WTC11 (cell line): ENCODE data around the gene RAB10. TPM values are rescaled to one million over a fixed set of nuclear protein-coding genes. Genes with fewer than 3 reads are reported as not detected.
A peak's percentile ranks its signal among the peaks of the same experiment; 100 is the strongest.
"Not testable (repeated sequence)": the region's sequence is repeated elsewhere in the genome, so short reads cannot be mapped to it uniquely, and the experiment has no call there.

Source experiments
- ATAC-seq: fragments of 200-7000 bp; cut with Tn5 transposase; 2 replicates; pipeline ENCODE4 v1.10.0; 2021; ENCODE audit warnings: mild to moderate bottlenecking, moderate library complexity
- CTCF ChIA-PET: fragments of 300-600 bp; sonication (Branson Sonifier 250); formaldehyde crosslinking; loops from one replicate; lab custom pipeline; 2021; ENCODE audit warnings: antibody characterized with exemption; lab: Charles Lee
- POLR2A ChIA-PET: fragments of 350-600 bp; sonication (Branson Sonifier 250); formaldehyde crosslinking; loops from one replicate; lab custom pipeline; 2021; ENCODE audit warnings: antibody characterized with exemption; lab: Charles Lee
- DNase-seq: peaks from one replicate; pipeline ENCODE4 v3.0.0; 2021; ENCODE audit warnings: low spot score
- H3K27ac Mint-ChIP-seq: 2 replicates; pipeline ENCODE4 v1.8.0; 2021; ENCODE audit warnings: mixed read lengths
- H3K27me3 Mint-ChIP-seq: 2 replicates; pipeline ENCODE4 v1.8.0; 2021; ENCODE audit warnings: low read depth, mild to moderate bottlenecking, moderate library complexity, mixed read lengths
- H3K36me3 Mint-ChIP-seq: 2 replicates; pipeline ENCODE4 v1.8.0; 2021; ENCODE audit warnings: mixed read lengths
- H3K4me1 Mint-ChIP-seq: 2 replicates; pipeline ENCODE4 v1.8.0; 2022; ENCODE audit warnings: mixed read lengths
- H3K4me3 Mint-ChIP-seq: 2 replicates; pipeline ENCODE4 v1.8.0; 2021; ENCODE audit warnings: mild to moderate bottlenecking, moderate library complexity, mixed read lengths
- H3K9me3 Mint-ChIP-seq: 2 replicates; pipeline ENCODE4 v1.8.0; 2021; ENCODE audit warnings: mixed read lengths
- ATF1 ChIP-seq: sonication (generic); formaldehyde crosslinking; IDR thresholded peaks from 2 replicates; pipeline ENCODE4 v1.8.1; 2023; ENCODE audit warnings: mild to moderate bottlenecking, moderate library complexity, missing genetic modification reagents
- ESRRA ChIP-seq: sonication (generic); formaldehyde crosslinking; IDR thresholded peaks from 2 replicates; pipeline ENCODE4 v1.8.1; 2022; ENCODE audit warnings: mild to moderate bottlenecking, missing genetic modification reagents, borderline replicate concordance
- FOXP1 ChIP-seq: sonication (generic); formaldehyde crosslinking; IDR thresholded peaks from 2 replicates; pipeline ENCODE4 v1.8.0; 2022; ENCODE audit warnings: missing genetic modification reagents, mild to moderate bottlenecking, moderate library complexity, borderline replicate concordance
- GABPB1 ChIP-seq: sonication (generic); formaldehyde crosslinking; IDR thresholded peaks from 2 replicates; pipeline ENCODE4 v1.8.1; 2023; ENCODE audit warnings: mild to moderate bottlenecking, missing genetic modification reagents
- JUN ChIP-seq: sonication (generic); formaldehyde crosslinking; IDR thresholded peaks from 2 replicates; pipeline ENCODE4 v1.8.0; 2023; ENCODE audit warnings: mild to moderate bottlenecking, missing genetic modification reagents
- NR2C2 ChIP-seq: sonication (generic); formaldehyde crosslinking; IDR thresholded peaks from 2 replicates; pipeline ENCODE4 v1.8.0; 2022; ENCODE audit warnings: mild to moderate bottlenecking, missing genetic modification reagents
- TEAD4 ChIP-seq: sonication (generic); formaldehyde crosslinking; IDR thresholded peaks from 2 replicates; pipeline ENCODE4 v1.8.0; 2022; ENCODE audit warnings: mild to moderate bottlenecking, missing genetic modification reagents
- ZNF263 ChIP-seq: sonication (generic); formaldehyde crosslinking; IDR thresholded peaks from 2 replicates; pipeline ENCODE4 v1.8.1; 2022; ENCODE audit warnings: low read depth, mild to moderate bottlenecking, moderate library complexity, missing genetic modification reagents
- ZNF317 ChIP-seq: sonication (generic); formaldehyde crosslinking; IDR thresholded peaks from 2 replicates; pipeline ENCODE4 v1.8.1; 2023; ENCODE audit warnings: low read depth, mild to moderate bottlenecking, moderate library complexity, missing genetic modification reagents, borderline replicate concordance
- ZNF416 ChIP-seq: fragments of 250-450 bp; sonication (Bioruptor Pico); IDR thresholded peaks from 2 replicates; pipeline ENCODE4 v1.9.0; 2021; ENCODE audit warnings: mild to moderate bottlenecking, inconsistent platforms
- total RNA-seq: library from RNA; stranded (reverse); gene quantifications from 3 replicates; pipeline ENCODE4 v1.2.3, GENCODE V29; 2021
- TF ChIP-seq, protein P1 (sequence below): sonication (generic); formaldehyde crosslinking; IDR thresholded peaks from 2 replicates; pipeline ENCODE4 v1.8.0; 2023; ENCODE audit warnings: mild to moderate bottlenecking, missing genetic modification reagents
- TF ChIP-seq, protein P2 (sequence below): sonication (generic); formaldehyde crosslinking; IDR thresholded peaks from 2 replicates; pipeline ENCODE4 v1.8.0; 2022; ENCODE audit warnings: mild to moderate bottlenecking, missing genetic modification reagents
- TF ChIP-seq, protein P3 (sequence below): sonication (generic); formaldehyde crosslinking; IDR thresholded peaks from 2 replicates; pipeline ENCODE4 v1.8.1; 2023; ENCODE audit warnings: mild to moderate bottlenecking, moderate library complexity, missing genetic modification reagents
- TF ChIP-seq, protein P4 (sequence below): sonication (generic); formaldehyde crosslinking; IDR thresholded peaks from 2 replicates; pipeline ENCODE4 v1.8.1; 2023; ENCODE audit warnings: mild to moderate bottlenecking, missing genetic modification reagents
- TF ChIP-seq, protein P5 (sequence below): sonication (generic); formaldehyde crosslinking; IDR thresholded peaks from 2 replicates; pipeline ENCODE4 v1.8.1; 2022; ENCODE audit warnings: mild to moderate bottlenecking, moderate library complexity, missing genetic modification reagents
- TF ChIP-seq, protein P6 (sequence below): sonication (generic); formaldehyde crosslinking; IDR thresholded peaks from 2 replicates; pipeline ENCODE4 v1.8.0; 2022; ENCODE audit warnings: missing genetic modification reagents

The RAB10 gene
- total RNA-seq, 1 experiment from 2014 or later: 127 TPM

DNA sequence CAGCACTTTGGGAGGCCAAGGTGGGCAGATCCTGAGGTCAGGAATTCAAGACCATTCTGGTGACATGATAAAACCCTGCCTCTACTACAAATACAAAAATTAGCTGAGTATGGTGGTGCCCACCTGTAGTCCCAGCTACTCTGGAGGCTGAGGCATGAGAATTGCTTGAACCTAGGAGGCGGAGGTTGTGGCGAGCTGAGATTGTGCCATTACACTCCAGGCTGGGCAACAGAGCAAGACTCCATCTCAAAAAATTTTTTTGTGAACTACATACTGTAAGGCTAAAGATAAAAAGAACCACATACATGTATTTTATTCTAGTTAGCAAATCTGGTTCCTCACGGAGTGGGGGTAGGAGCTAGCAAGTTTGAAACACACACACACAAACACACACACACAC is 45.1 kb downstream of the RAB10 start (continued):
- TF ChIP-seq, protein P1, sequence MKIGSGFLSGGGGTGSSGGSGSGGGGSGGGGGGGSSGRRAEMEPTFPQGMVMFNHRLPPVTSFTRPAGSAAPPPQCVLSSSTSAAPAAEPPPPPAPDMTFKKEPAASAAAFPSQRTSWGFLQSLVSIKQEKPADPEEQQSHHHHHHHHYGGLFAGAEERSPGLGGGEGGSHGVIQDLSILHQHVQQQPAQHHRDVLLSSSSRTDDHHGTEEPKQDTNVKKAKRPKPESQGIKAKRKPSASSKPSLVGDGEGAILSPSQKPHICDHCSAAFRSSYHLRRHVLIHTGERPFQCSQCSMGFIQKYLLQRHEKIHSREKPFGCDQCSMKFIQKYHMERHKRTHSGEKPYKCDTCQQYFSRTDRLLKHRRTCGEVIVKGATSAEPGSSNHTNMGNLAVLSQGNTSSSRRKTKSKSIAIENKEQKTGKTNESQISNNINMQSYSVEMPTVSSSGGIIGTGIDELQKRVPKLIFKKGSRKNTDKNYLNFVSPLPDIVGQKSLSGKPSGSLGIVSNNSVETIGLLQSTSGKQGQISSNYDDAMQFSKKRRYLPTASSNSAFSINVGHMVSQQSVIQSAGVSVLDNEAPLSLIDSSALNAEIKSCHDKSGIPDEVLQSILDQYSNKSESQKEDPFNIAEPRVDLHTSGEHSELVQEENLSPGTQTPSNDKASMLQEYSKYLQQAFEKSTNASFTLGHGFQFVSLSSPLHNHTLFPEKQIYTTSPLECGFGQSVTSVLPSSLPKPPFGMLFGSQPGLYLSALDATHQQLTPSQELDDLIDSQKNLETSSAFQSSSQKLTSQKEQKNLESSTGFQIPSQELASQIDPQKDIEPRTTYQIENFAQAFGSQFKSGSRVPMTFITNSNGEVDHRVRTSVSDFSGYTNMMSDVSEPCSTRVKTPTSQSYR (CRISPR knock-in tag): no peak
- TF ChIP-seq ZNF317 (CRISPR knock-in tag) (no peak), ZNF416 (CRISPR knock-in tag) (no peak)

DNA sequence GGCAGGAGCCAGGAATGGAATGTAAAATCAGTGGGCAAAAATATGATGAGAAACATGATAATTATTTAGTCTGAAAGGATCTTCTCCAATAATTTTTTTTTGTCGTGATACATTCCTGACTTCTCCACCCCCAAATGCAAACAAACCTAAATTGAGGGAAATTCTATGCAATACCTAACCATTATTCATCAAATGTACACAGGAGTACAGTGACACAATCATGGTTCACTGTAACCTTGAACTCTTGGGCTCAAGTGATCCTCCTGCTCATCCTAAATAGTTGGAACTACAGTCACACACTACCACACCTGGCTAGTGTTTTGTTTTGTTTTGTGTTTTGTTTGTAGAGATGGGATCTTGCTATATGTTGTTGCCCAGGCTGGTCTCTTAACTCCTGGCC is 46.5 kb downstream of the RAB10 start:
- H3K27ac Mint-ChIP-seq: no peak overlapping the region
- no peak for ATAC-seq
- peaks cover 38% of the 10 kb centered on the region for H3K4me1 Mint-ChIP-seq
- no peak overlapping the region for H3K4me3 Mint-ChIP-seq
- peaks cover 32% of the 10 kb centered on the region for H3K9me3 Mint-ChIP-seq
- no peaks in the 10 kb centered on the region; the same call in 1 of the 2 replicates for H3K27me3 Mint-ChIP-seq
- ChIA-PET POLR2A (no interaction called here), CTCF (no interaction called here)
- peak; percentile 71 for TF ChIP-seq GABPB1
- TF ChIP-seq, protein P2, sequence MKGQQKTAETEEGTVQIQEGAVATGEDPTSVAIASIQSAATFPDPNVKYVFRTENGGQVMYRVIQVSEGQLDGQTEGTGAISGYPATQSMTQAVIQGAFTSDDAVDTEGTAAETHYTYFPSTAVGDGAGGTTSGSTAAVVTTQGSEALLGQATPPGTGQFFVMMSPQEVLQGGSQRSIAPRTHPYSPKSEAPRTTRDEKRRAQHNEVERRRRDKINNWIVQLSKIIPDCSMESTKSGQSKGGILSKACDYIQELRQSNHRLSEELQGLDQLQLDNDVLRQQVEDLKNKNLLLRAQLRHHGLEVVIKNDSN (CRISPR knock-in tag): no peak
- DNase-seq: no peak
- H3K36me3 Mint-ChIP-seq: peaks cover 40% of the 10 kb centered on the region

DNA sequence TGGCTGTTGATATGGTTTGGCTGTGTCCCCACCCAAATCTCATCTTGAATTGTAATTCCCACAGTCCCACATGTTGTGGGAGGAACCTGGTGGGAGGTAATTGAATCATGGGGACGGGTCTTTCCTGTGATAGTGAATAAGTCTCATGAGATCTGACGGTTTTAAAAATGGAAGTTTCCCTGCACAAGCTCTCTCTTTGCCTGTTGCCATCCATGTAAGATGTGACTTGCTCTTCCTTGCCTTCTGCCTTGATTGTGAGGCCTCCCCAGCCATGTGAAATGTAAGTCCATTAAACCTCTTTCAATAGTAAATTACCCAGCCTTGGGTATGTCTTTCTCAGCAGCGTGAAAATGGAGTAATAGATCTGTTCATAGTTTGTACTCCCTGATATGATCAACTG is 47.0 kb downstream of the RAB10 start:
- H3K4me3 Mint-ChIP-seq, DNase-seq, ATAC-seq, POLR2A ChIA-PET, CTCF ChIA-PET, H3K27ac Mint-ChIP-seq, H3K27me3 Mint-ChIP-seq: not testable (repeated sequence)
- peaks cover 42% of the 10 kb centered on the region for H3K36me3 Mint-ChIP-seq
- H3K9me3 Mint-ChIP-seq: peaks cover 32% of the 10 kb centered on the region
- peaks cover 35% of the 10 kb centered on the region for H3K4me1 Mint-ChIP-seq

DNA sequence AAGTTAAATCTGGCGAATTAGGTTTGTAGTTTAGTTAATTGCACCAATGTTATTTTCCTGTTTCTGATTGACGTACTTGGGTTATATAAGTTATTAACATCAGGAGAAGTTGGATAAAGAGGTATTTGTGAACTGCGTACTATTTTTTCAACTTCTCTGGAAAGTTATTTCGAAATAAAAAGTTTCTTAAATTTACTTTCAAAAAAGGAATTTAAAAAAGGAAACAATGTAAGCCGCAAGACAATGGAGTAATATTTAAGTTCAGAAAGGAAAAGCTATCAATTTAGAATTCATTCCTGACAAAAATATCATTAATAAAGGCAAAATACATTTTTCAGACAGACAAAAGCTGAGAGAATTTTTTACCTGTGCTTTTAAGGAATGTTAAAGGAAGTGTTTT is 47.7 kb downstream of the RAB10 start:
- Mint-ChIP-seq H3K27me3 (no peaks in the 10 kb centered on the region; the same call in 1 of the 2 replicates), H3K36me3 (peaks cover 42% of the 10 kb centered on the region), H3K9me3 (peaks cover 32% of the 10 kb centered on the region), H3K4me3 (no peak overlapping the region), H3K27ac (no peak overlapping the region), H3K4me1 (peaks cover 33% of the 10 kb centered on the region)
- POLR2A ChIA-PET: no interaction called here
- CTCF ChIA-PET: no interaction called here
- DNase-seq (no peak), ATAC-seq (no peak)
- TF ChIP-seq, protein P3, sequence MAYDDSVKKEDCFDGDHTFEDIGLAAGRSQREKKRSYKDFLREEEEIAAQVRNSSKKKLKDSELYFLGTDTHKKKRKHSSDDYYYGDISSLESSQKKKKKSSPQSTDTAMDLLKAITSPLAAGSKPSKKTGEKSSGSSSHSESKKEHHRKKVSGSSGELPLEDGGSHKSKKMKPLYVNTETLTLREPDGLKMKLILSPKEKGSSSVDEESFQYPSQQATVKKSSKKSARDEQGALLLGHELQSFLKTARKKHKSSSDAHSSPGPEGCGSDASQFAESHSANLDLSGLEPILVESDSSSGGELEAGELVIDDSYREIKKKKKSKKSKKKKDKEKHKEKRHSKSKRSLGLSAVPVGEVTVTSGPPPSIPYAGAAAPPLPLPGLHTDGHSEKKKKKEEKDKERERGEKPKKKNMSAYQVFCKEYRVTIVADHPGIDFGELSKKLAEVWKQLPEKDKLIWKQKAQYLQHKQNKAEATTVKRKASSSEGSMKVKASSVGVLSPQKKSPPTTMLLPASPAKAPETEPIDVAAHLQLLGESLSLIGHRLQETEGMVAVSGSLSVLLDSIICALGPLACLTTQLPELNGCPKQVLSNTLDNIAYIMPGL: no peak
- TF ChIP-seq ATF1 (CRISPR knock-in tag) (no peak), JUN (CRISPR knock-in tag) (no peak)
- TF ChIP-seq, protein P4, sequence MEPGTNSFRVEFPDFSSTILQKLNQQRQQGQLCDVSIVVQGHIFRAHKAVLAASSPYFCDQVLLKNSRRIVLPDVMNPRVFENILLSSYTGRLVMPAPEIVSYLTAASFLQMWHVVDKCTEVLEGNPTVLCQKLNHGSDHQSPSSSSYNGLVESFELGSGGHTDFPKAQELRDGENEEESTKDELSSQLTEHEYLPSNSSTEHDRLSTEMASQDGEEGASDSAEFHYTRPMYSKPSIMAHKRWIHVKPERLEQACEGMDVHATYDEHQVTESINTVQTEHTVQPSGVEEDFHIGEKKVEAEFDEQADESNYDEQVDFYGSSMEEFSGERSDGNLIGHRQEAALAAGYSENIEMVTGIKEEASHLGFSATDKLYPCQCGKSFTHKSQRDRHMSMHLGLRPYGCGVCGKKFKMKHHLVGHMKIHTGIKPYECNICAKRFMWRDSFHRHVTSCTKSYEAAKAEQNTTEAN (CRISPR knock-in tag): no peak

DNA sequence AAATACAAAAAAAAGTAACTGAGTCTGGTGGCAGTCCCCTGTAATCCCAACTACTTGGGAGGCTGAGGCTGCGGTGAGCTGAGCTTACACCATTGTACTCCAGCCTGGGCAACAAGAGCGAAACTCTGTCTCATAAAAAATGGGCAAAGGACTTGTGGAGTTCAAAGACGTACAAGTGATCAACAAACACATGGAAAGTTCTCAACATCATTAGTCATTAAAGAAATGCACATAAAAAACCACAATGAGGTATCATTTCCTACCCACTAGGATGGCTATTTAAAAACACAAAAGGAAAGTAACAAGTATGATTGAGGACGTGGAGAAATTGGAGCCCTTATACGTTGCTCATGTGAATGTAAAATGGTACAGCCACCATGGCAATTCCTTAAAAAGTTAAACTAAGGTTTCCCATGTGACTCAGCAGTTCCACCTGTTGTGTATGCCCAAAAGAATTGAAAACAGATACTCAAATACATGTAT is 52.3 kb downstream of the RAB10 start:
- H3K4me3 Mint-ChIP-seq: no peak overlapping the region
- POLR2A ChIA-PET: no interaction called here
- CTCF ChIA-PET: interaction anchor here (0.6 to 1.3 kb wide), 4 partner anchors 11 to 61 kb away, joined by 3 read pairs; no protein-coding TSS in a partner anchor
- peaks cover 11% of the 10 kb centered on the region for H3K36me3 Mint-ChIP-seq
- H3K27me3 Mint-ChIP-seq: no peaks in the 10 kb centered on the region
- H3K27ac Mint-ChIP-seq: peak overlapping the region; percentile 61
- ATAC-seq (no peak), DNase-seq (no peak)
- H3K4me1 Mint-ChIP-seq: peaks cover 57% of the 10 kb centered on the region
- H3K9me3 Mint-ChIP-seq: peaks cover 4% of the 10 kb centered on the region
- TF ChIP-seq FOXP1 (CRISPR knock-in tag) (no peak), TEAD4 (CRISPR knock-in tag) (no peak), ZNF263 (CRISPR knock-in tag) (no peak), ESRRA (CRISPR knock-in tag) (no peak), NR2C2 (no peak)
- TF ChIP-seq, protein P5, sequence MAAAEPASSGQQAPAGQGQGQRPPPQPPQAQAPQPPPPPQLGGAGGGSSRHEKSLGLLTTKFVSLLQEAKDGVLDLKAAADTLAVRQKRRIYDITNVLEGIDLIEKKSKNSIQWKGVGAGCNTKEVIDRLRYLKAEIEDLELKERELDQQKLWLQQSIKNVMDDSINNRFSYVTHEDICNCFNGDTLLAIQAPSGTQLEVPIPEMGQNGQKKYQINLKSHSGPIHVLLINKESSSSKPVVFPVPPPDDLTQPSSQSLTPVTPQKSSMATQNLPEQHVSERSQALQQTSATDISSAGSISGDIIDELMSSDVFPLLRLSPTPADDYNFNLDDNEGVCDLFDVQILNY: no peak
- TF ChIP-seq, protein P6, sequence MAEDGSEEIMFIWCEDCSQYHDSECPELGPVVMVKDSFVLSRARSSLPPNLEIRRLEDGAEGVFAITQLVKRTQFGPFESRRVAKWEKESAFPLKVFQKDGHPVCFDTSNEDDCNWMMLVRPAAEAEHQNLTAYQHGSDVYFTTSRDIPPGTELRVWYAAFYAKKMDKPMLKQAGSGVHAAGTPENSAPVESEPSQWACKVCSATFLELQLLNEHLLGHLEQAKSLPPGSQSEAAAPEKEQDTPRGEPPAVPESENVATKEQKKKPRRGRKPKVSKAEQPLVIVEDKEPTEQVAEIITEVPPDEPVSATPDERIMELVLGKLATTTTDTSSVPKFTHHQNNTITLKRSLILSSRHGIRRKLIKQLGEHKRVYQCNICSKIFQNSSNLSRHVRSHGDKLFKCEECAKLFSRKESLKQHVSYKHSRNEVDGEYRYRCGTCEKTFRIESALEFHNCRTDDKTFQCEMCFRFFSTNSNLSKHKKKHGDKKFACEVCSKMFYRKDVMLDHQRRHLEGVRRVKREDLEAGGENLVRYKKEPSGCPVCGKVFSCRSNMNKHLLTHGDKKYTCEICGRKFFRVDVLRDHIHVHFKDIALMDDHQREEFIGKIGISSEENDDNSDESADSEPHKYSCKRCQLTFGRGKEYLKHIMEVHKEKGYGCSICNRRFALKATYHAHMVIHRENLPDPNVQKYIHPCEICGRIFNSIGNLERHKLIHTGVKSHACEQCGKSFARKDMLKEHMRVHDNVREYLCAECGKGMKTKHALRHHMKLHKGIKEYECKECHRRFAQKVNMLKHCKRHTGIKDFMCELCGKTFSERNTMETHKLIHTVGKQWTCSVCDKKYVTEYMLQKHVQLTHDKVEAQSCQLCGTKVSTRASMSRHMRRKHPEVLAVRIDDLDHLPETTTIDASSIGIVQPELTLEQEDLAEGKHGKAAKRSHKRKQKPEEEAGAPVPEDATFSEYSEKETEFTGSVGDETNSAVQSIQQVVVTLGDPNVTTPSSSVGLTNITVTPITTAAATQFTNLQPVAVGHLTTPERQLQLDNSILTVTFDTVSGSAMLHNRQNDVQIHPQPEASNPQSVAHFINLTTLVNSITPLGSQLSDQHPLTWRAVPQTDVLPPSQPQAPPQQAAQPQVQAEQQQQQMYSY: no peak
